B cell (primary cell): Measurements from ENCODE around the gene UBAC2. TPM values are rescaled to one million over a fixed set of nuclear protein-coding genes. Genes with fewer than 3 reads are reported as not detected.

ENCODE experiments used
- ATAC-seq: fragments of 200-7000 bp; cut with Tn5 transposase; one replicate; pipeline ENCODE4 v1.10.0; 2021; ENCODE audit warnings: low read depth, mild to moderate bottlenecking, moderate number of reproducible peaks, moderate library complexity
- CTCF ChIA-PET: fragments of 350-600 bp; sonication (Branson Sonifier 250); formaldehyde crosslinking; loops from one replicate; lab custom pipeline; 2021; ENCODE audit warnings: antibody characterized with exemption, inconsistent platforms; lab: Charles Lee
- POLR2A ChIA-PET: fragments of 350-600 bp; sonication (Branson Sonifier 250); formaldehyde crosslinking; loops from one replicate; lab custom pipeline; 2021; ENCODE audit warnings: antibody characterized with exemption; lab: Charles Lee
- DNase-seq: peaks from one replicate; pipeline ENCODE4 v3.0.0; 2013
- H2AFZ ChIP-seq: 2 replicates; pipeline ENCODE4 v1.6.1; 2012; ENCODE audit warnings: mild to moderate bottlenecking, low read depth, low read length; ENCODE audit not compliant: insufficient read depth, poor library complexity, severe bottlenecking
- H3K27ac ChIP-seq, 2 donors: 1 replicate in 1 of 2; 2 replicates in 1 of 2; pipeline ENCODE4 v1.5.1; 2012 to 2013; ENCODE audit warnings: low read length in 2 of 2, mild to moderate bottlenecking in 2 of 2, moderate library complexity in 1 of 2
- H3K27me3 ChIP-seq, 4 experiments: fragments of 200-600 bp in 1 of 4; sonication (generic) in 1 of 4; replicated peaks in 1 of 4; 1 replicate in 2 of 4; 2 replicates in 2 of 4; pipeline versions ENCODE4 v1.6.1 to v1.7.0; 2013 to 2016; ENCODE audit warnings: low read length in 3 of 4, mild to moderate bottlenecking in 2 of 4, mixed read lengths in 1 of 4, moderate library complexity in 1 of 4; ENCODE audit not compliant: insufficient read depth in 4 of 4, control insufficient read depth in 3 of 4; ENCODE audit errors: control extremely low read depth in 1 of 4
- H3K36me3 ChIP-seq, 2 experiments: replicated peaks in 1 of 2; 1 replicate in 1 of 2; 2 replicates in 1 of 2; pipeline versions ENCODE4 v1.6.1 to v1.7.1; 2013; ENCODE audit warnings: low read length in 1 of 2; ENCODE audit not compliant: insufficient read depth in 2 of 2, control insufficient read depth in 1 of 2; ENCODE audit errors: control extremely low read depth in 1 of 2, extremely low read depth in 1 of 2
- H3K4me1 ChIP-seq, 2 donors: fragments of 200-600 bp in 1 of 2; sonication (generic) in 1 of 2; 1 replicate in 1 of 2; 2 replicates in 1 of 2; pipeline versions ENCODE4 v1.5.1 to v1.6.1; 2013 to 2017; ENCODE audit warnings: low read length in 2 of 2; ENCODE audit not compliant: control insufficient read depth in 2 of 2, insufficient read depth in 2 of 2
- H3K4me2 ChIP-seq: replicated peaks from 2 replicates; pipeline ENCODE3; 2012; ENCODE audit warnings: mild to moderate bottlenecking, low read depth, low read length; ENCODE audit not compliant: poor library complexity, severe bottlenecking
- H3K4me3 ChIP-seq, 5 experiments: fragments of 200-600 bp in 1 of 5; sonication (generic) in 1 of 5; 1 replicate in 3 of 5; 2 replicates in 2 of 5; pipeline versions ENCODE4 v1.5.1 to v1.7.0; 2011 to 2016; ENCODE audit warnings: low read length in 4 of 5, mild to moderate bottlenecking in 4 of 5, low read depth in 2 of 5, control low read depth in 1 of 5, moderate library complexity in 1 of 5; ENCODE audit not compliant: insufficient read depth in 1 of 5; ENCODE audit errors: control extremely low read depth in 1 of 5, extremely low read depth in 1 of 5
- H3K79me2 ChIP-seq: fragments of 200-600 bp; sonication (generic); one replicate; pipeline ENCODE4 v1.6.0; 2016; ENCODE audit warnings: low read length; ENCODE audit not compliant: control insufficient read depth, insufficient read depth
- H3K9ac ChIP-seq: fragments of 200-600 bp; sonication (generic); 2 replicates; pipeline ENCODE4 v1.6.1; 2017; ENCODE audit warnings: mild to moderate bottlenecking, low read length, moderate library complexity
- H3K9me3 ChIP-seq, 3 donors: one replicate each; pipeline versions ENCODE4 v1.6.1 to v1.7.1; 2013; ENCODE audit warnings: low read length in 2 of 3; ENCODE audit not compliant: control insufficient read depth in 2 of 3, insufficient read depth in 1 of 3; ENCODE audit errors: control extremely low read depth in 1 of 3
- H4K20me1 ChIP-seq: 2 replicates; pipeline ENCODE4 v1.6.0; 2012; ENCODE audit warnings: mild to moderate bottlenecking, low read length; ENCODE audit not compliant: insufficient read depth, control insufficient read depth, poor library complexity, severe bottlenecking
- H3K27ac Mint-ChIP-seq: one replicate; pipeline ENCODE4 v1.8.0; 2021; ENCODE audit warnings: mixed read lengths
- H3K27me3 Mint-ChIP-seq: one replicate; pipeline ENCODE4 v1.8.0; 2021; ENCODE audit warnings: mixed read lengths
- H3K4me1 Mint-ChIP-seq: one replicate; pipeline ENCODE4 v1.8.0; 2021; ENCODE audit warnings: mixed read lengths
- H3K4me3 Mint-ChIP-seq: one replicate; pipeline ENCODE4 v1.8.0; 2021; ENCODE audit warnings: mixed read lengths
- H3K9me3 Mint-ChIP-seq: one replicate; pipeline ENCODE4 v1.8.0; 2022; ENCODE audit warnings: mixed read lengths; ENCODE audit not compliant: insufficient read depth
- CTCF ChIP-seq: fragments of 200-600 bp; IDR thresholded peaks from one replicate; pipeline ENCODE4 v1.8.0; 2022; ENCODE audit warnings: antibody characterized with exemption, mild to moderate bottlenecking
- EZH2 ChIP-seq: IDR thresholded peaks from 2 replicates; pipeline ENCODE4 v1.6.1; 2012; ENCODE audit warnings: borderline replicate concordance, low read depth, mild to moderate bottlenecking, moderate library complexity, low read length; ENCODE audit not compliant: insufficient read depth, poor library complexity, severe bottlenecking
- WGBS: methylation state at CpG from one replicate; pipeline ENCODE4 v1.1.5; 2013; ENCODE audit warnings: missing lambda C conversion rate; ENCODE audit not compliant: insufficient coverage; 5-methylcytosine and 5-hydroxymethylcytosine counted together
- intact Hi-C: fragments of 100-400 bp; cut with micrococcal nuclease; formaldehyde crosslinking; loops from one replicate; pipeline ENCODE4 v1.10.0; 2022
- polyA plus RNA-seq: library from polyadenylated mRNA; depleted of rRNA; stranded (reverse); fragments of >200 nt; gene quantifications from 2 replicates; pipeline ENCODE4 v1.2.3, GENCODE V29; 2012
- total RNA-seq, 2 donors: library from RNA; stranded (reverse); fragments of 120-200 nt in 1 of 2; gene quantifications; 1 replicate in 1 of 2; 2 replicates in 1 of 2; pipeline versions ENCODE4 v1.2.3 to v1.2.4, GENCODE V29; 2013 to 2022

Gene UBAC2
- total and polyA plus RNA-seq, 2 donors (not counting 1 experiment from before 2014, with no cell fraction given): 56.3 to 60.8 TPM

GRCh38 chr13:99289674-99290337 is 89.2 kb downstream of the UBAC2 start:
- no peaks in the 10 kb centered on the region for H3K9me3 ChIP-seq
- peaks cover 0 to 30% of the 10 kb centered on the region in 2 experiments for H3K36me3 ChIP-seq
- 80% methylated on average over 2 of the region's 7 CpGs for WGBS
- H3K27me3 ChIP-seq: no peaks in the 10 kb centered on the region
- H3K27ac ChIP-seq: no peak overlapping the region
- no peak overlapping the region for H3K4me2 ChIP-seq
- TF ChIP-seq CTCF (no peak), EZH2 (no peak)
- no peaks in the 10 kb centered on the region for H4K20me1 ChIP-seq
- H2AFZ ChIP-seq: no peak overlapping the region
- H3K4me1 ChIP-seq: peaks cover 65 to 71% of the 10 kb centered on the region in 2 donors
- ATAC-seq: no peak
- DNase-seq: no peak
- intact Hi-C loops: no loop called here
- no peak overlapping the region for H3K4me3 ChIP-seq
- H3K27ac Mint-ChIP-seq: peak overlapping the region; percentile 47
- no peaks in the 10 kb centered on the region for H3K27me3 Mint-ChIP-seq
- no peak overlapping the region for H3K9ac ChIP-seq
- peaks cover 82% of the 10 kb centered on the region for H3K4me1 Mint-ChIP-seq
- H3K9me3 Mint-ChIP-seq: no peaks in the 10 kb centered on the region
- peaks cover 90% of the 10 kb centered on the region for H3K79me2 ChIP-seq
- H3K4me3 Mint-ChIP-seq: no peak overlapping the region
- ChIA-PET CTCF (interaction anchor here (0.8 to 3.2 kb wide), 5 partner anchors 13 to 146 kb away, joined by 3 to 22 read pairs (median 6); no protein-coding TSS in a partner anchor), POLR2A (no interaction called here)

GRCh38 chr13:99290894-99291293 is 90.2 kb downstream of the UBAC2 start:
- H3K4me3 Mint-ChIP-seq: no peak overlapping the region

More at GRCh38 chr13:99290894-99291293, 90.2 kb downstream of the UBAC2 start:
- ATAC-seq (no peak), DNase-seq (no peak)
- H3K79me2 ChIP-seq: peaks cover 90% of the 10 kb centered on the region
- H3K9me3 ChIP-seq: no peaks in the 10 kb centered on the region
- ChIA-PET CTCF (interaction anchor here (0.8 to 4.9 kb wide), 3 partner anchors 11 to 145 kb away, joined by 3 to 33 read pairs (median 14); no protein-coding TSS in a partner anchor), POLR2A (no interaction called here)
- peaks cover 0 to 41% of the 10 kb centered on the region in 2 experiments for H3K36me3 ChIP-seq
- intact Hi-C loops: no loop called here
- H3K9ac ChIP-seq: no peak overlapping the region
- H3K27ac ChIP-seq: no peak overlapping the region
- no peaks in the 10 kb centered on the region for H3K9me3 Mint-ChIP-seq
- H3K4me1 Mint-ChIP-seq: peaks cover 83% of the 10 kb centered on the region
- H4K20me1 ChIP-seq: no peaks in the 10 kb centered on the region
- 85% methylated on average over 3 of the region's 3 CpGs for WGBS
- H2AFZ ChIP-seq: no peak overlapping the region
- no peaks in the 10 kb centered on the region for H3K27me3 Mint-ChIP-seq
- TF ChIP-seq CTCF (no peak), EZH2 (no peak)
- peaks cover 65 to 72% of the 10 kb centered on the region in 2 donors for H3K4me1 ChIP-seq
- no peak overlapping the region for H3K4me2 ChIP-seq
- no peak overlapping the region for H3K4me3 ChIP-seq
- peak overlapping the region; percentile 69 for H3K27ac Mint-ChIP-seq
- H3K27me3 ChIP-seq: no peaks in the 10 kb centered on the region
